Liver (tissue), 3 donors: ENCODE data around the gene OR7D2.

ENCODE experiments used
- FOXA1 ChIP-seq: IDR thresholded peaks from 2 replicates; pipeline ENCODE4 v1.6.1; 2016; ENCODE audit warnings: antibody characterized with exemption
- GABPA ChIP-seq, 2 donors: IDR thresholded peaks in 1 of 2; conservative IDR thresholded peaks in 1 of 2; 2 replicates each; pipeline ENCODE4 v1.6.1; 2016; ENCODE audit warnings: antibody characterized with exemption in 2 of 2, mild to moderate bottlenecking in 1 of 2, moderate library complexity in 1 of 2
- JUND ChIP-seq, 2 donors: IDR thresholded peaks; 2 replicates each; pipeline ENCODE4 v1.6.1; 2016; ENCODE audit warnings: antibody characterized with exemption in 2 of 2
- NR2F2 ChIP-seq: IDR thresholded peaks from 2 replicates; pipeline ENCODE4 v1.6.1; 2016; ENCODE audit warnings: antibody characterized with exemption
- RAD21 ChIP-seq, 2 donors: IDR thresholded peaks; 2 replicates each; pipeline ENCODE4 v1.6.1; 2016; ENCODE audit warnings: antibody characterized with exemption in 2 of 2, mild to moderate bottlenecking in 2 of 2
- REST ChIP-seq: IDR thresholded peaks from 2 replicates; pipeline ENCODE4 v1.6.1; 2016; ENCODE audit warnings: antibody characterized with exemption, mild to moderate bottlenecking
- RXRA ChIP-seq, 2 donors: IDR thresholded peaks; 2 replicates each; pipeline ENCODE4 v1.6.1; 2017 to 2018; ENCODE audit warnings: antibody characterized with exemption in 2 of 2, mild to moderate bottlenecking in 1 of 2
- SP1 ChIP-seq: IDR thresholded peaks from 2 replicates; pipeline ENCODE4 v1.6.1; 2018; ENCODE audit warnings: antibody characterized with exemption, mild to moderate bottlenecking
- TAF1 ChIP-seq: conservative IDR thresholded peaks from 2 replicates; pipeline ENCODE4 v1.6.1; 2016; ENCODE audit warnings: antibody characterized with exemption, mild to moderate bottlenecking
- YY1 ChIP-seq: IDR thresholded peaks from 2 replicates; pipeline ENCODE4 v1.6.1; 2016; ENCODE audit warnings: antibody characterized with exemption, mild to moderate bottlenecking
- ZBTB33 ChIP-seq: IDR thresholded peaks from 2 replicates; pipeline ENCODE4 v1.6.1; 2016; ENCODE audit warnings: antibody characterized with exemption
- TF ChIP-seq, protein P1 (sequence below): IDR thresholded peaks from 2 replicates; pipeline ENCODE4 v1.6.1; 2016; ENCODE audit warnings: antibody characterized with exemption
- TF ChIP-seq, protein P2 (sequence below): fragments of 150-350 bp; IDR thresholded peaks from 2 replicates; pipeline ENCODE4 v1.5.1; 2017; ENCODE audit warnings: improper control_type of control experiment, low read depth, low read length; ENCODE audit not compliant: missing input control
- TF ChIP-seq, protein P3 (sequence below): IDR thresholded peaks from 2 replicates; pipeline ENCODE4 v1.6.1; 2016; ENCODE audit warnings: antibody characterized with exemption
- donor health status: healthy.
- donor health status: healthy.

DNA sequence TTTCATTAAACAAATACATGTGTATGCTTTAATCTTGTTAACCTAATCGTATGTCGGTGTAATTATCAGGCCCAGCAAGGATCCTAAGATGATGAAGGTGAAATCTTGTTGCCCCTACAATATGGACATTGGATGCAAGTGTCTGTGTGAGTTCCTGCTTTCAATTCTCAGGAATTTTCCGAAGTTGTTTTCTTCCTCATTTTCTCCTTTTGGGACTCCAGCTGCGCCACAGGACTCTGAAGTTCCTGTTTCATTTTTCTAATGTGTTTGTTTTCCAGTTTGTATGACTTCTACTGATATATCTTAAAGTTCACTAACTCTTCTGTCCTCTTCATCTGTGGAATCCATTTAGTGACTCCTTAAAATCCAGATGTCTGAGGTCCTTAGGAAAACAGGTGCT is 11.9 kb upstream of the OR7D2 start:
- TF ChIP-seq, protein P1, sequence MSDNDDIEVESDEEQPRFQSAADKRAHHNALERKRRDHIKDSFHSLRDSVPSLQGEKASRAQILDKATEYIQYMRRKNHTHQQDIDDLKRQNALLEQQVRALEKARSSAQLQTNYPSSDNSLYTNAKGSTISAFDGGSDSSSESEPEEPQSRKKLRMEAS = no peak
- TF ChIP-seq, protein P2, sequence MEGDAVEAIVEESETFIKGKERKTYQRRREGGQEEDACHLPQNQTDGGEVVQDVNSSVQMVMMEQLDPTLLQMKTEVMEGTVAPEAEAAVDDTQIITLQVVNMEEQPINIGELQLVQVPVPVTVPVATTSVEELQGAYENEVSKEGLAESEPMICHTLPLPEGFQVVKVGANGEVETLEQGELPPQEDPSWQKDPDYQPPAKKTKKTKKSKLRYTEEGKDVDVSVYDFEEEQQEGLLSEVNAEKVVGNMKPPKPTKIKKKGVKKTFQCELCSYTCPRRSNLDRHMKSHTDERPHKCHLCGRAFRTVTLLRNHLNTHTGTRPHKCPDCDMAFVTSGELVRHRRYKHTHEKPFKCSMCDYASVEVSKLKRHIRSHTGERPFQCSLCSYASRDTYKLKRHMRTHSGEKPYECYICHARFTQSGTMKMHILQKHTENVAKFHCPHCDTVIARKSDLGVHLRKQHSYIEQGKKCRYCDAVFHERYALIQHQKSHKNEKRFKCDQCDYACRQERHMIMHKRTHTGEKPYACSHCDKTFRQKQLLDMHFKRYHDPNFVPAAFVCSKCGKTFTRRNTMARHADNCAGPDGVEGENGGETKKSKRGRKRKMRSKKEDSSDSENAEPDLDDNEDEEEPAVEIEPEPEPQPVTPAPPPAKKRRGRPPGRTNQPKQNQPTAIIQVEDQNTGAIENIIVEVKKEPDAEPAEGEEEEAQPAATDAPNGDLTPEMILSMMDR = no peak
- no peak for TF ChIP-seq TAF1
- no peak for TF ChIP-seq REST
- no peak for TF ChIP-seq JUND (IDR thresholded peaks at IDR 0.05)
- no peak for TF ChIP-seq NR2F2
- TF ChIP-seq RAD21 (IDR thresholded peaks at IDR 0.05) = no peak
- no peak for TF ChIP-seq YY1
- TF ChIP-seq ZBTB33 = no peak
- TF ChIP-seq SP1 = no peak
- TF ChIP-seq FOXA1 = no peak
- TF ChIP-seq, protein P3, sequence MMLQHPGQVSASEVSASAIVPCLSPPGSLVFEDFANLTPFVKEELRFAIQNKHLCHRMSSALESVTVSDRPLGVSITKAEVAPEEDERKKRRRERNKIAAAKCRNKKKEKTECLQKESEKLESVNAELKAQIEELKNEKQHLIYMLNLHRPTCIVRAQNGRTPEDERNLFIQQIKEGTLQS = no peak
- TF ChIP-seq RXRA (IDR thresholded peaks at IDR 0.05) = no peak
- no peak for TF ChIP-seq GABPA (IDR thresholded peaks at IDR 0.05 in 1 of 2, conservative IDR thresholded peaks at IDR 0.05 in 1 of 2)
